Measurements from ENCODE around the gene RUBCN.

DNA sequence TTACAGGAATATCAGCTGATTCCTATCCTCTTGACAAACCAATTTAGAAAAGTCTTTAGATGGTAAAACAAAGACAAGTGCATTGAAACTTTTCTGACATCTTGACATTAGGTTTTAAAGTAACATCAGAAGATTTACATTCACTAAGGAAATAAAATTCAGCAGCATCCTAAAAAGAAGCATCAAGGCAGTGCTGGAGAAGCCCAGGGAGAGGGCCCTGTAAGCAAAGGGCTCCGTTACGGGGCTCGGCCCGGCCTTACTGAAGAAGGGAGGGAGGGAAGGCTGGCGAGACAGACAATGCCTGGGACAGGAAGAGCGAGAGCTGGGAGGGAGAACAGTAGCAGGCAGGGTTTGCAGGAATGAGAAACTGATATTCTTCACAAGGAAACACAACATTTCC, 39.3 kb downstream of the RUBCN start:
- TF ChIP-seq, protein P1, sequence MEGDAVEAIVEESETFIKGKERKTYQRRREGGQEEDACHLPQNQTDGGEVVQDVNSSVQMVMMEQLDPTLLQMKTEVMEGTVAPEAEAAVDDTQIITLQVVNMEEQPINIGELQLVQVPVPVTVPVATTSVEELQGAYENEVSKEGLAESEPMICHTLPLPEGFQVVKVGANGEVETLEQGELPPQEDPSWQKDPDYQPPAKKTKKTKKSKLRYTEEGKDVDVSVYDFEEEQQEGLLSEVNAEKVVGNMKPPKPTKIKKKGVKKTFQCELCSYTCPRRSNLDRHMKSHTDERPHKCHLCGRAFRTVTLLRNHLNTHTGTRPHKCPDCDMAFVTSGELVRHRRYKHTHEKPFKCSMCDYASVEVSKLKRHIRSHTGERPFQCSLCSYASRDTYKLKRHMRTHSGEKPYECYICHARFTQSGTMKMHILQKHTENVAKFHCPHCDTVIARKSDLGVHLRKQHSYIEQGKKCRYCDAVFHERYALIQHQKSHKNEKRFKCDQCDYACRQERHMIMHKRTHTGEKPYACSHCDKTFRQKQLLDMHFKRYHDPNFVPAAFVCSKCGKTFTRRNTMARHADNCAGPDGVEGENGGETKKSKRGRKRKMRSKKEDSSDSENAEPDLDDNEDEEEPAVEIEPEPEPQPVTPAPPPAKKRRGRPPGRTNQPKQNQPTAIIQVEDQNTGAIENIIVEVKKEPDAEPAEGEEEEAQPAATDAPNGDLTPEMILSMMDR (tag by site-specific recombination; IDR thresholded peaks at IDR 0.05) = no peak
- TF ChIP-seq, protein P2, sequence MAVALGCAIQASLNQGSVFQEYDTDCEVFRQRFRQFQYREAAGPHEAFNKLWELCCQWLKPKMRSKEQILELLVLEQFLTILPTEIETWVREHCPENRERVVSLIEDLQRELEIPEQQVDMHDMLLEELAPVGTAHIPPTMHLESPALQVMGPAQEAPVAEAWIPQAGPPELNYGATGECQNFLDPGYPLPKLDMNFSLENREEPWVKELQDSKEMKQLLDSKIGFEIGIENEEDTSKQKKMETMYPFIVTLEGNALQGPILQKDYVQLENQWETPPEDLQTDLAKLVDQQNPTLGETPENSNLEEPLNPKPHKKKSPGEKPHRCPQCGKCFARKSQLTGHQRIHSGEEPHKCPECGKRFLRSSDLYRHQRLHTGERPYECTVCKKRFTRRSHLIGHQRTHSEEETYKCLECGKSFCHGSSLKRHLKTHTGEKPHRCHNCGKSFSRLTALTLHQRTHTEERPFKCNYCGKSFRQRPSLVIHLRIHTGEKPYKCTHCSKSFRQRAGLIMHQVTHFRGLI (tag by site-specific recombination; IDR thresholded peaks at IDR 0.05) = no peak
- TF ChIP-seq ZBTB8A (tag by site-specific recombination; IDR thresholded peaks at IDR 0.05) (no peak), ZNF473 (tag by site-specific recombination; IDR thresholded peaks at IDR 0.05) (no peak), ZNF121 (tag by site-specific recombination; IDR thresholded peaks at IDR 0.05) (no peak), ZSCAN23 (tag by site-specific recombination; IDR thresholded peaks at IDR 0.05) (no peak)
- TF ChIP-seq, protein P3, sequence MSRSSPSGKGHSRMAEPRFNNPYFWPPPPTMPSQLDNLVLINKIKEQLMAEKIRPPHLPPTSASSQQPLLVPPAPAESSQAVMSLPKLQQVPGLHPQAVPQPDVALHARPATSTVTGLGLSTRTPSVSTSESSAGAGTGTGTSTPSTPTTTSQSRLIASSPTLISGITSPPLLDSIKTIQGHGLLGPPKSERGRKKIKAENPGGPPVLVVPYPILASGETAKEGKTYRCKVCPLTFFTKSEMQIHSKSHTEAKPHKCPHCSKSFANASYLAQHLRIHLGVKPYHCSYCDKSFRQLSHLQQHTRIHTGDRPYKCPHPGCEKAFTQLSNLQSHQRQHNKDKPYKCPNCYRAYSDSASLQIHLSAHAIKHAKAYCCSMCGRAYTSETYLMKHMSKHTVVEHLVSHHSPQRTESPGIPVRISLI (tag by site-specific recombination; IDR thresholded peaks at IDR 0.05) = no peak
